ENCODE measurements around the gene RWDD4. TPM values are rescaled to one million over a fixed set of nuclear protein-coding genes. Genes with fewer than 3 reads are reported as not detected.
"Not testable (repeated sequence)": the region's sequence is repeated elsewhere in the genome, so short reads cannot be mapped to it uniquely, and the experiment has no call there.

RWDD4 gene
- total RNA-seq, 1 experiment from 2014 or later = 33.8 TPM

DNA sequence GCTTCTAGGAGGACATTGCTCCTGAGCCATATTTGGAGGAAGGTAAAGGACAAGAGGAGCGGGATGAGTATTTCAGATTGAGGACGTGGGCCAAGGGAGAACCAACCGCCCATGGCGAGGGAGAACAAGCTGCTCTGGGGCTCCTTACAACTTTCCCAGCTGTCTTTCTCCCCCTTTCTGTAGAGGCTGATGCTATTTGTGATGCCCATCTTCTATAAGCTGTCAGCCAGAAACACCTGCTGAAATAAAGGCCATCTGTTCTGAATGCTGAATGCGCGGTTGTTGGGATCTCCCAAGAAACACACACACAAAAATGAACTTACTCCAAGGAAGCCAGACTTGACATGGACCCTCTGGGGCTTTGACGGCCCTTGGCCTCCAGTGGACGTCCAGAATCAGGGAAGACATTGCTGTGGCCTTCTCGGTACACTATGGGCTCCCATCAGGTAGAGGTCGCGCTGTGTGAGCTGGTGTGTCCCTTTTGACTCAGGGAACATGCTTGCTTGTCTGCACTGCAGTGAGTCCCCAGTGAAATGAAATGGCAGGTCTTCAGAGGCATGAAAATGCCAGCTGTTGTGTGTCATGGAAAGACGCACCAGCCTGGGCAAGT is 30.9 kb downstream of the RWDD4 start:
- CTCF ChIA-PET = no interaction called here
- no peak for DNase-seq (ENCODE audit: low spot score)
- POLR2A ChIA-PET (ENCODE audit: low non-redundant PET) = no interaction called here
- no peaks in the 10 kb centered on the region for H3K9me3 ChIP-seq (ENCODE audit: low read depth, low read length, poor library complexity, severe bottlenecking)
- no peak overlapping the region for H3K27ac ChIP-seq (ENCODE audit: low read depth, low read length, poor library complexity, severe bottlenecking)
- no peaks in the 10 kb centered on the region for H3K36me3 ChIP-seq (ENCODE audit: insufficient read depth, low read length, poor library complexity, severe bottlenecking)
- H3K4me1 ChIP-seq (ENCODE audit: insufficient read depth, low read length, poor library complexity, severe bottlenecking) = no peaks in the 10 kb centered on the region
- intact Hi-C loops (cut with micrococcal nuclease; ENCODE audit: unreplicated experiment) = no loop called here
- TF ChIP-seq CTCF (conservative IDR thresholded peaks at IDR 0.05; ENCODE audit: low read depth, low read length) (no peak), EZH2 (IDR thresholded peaks at IDR 0.05; ENCODE audit: borderline replicate concordance, low read depth, low read length, poor library complexity, severe bottlenecking) (no peak)
- H3K4me3 ChIP-seq (ENCODE audit: low read depth, low read length, poor library complexity, severe bottlenecking) = no peak overlapping the region
- no peaks in the 10 kb centered on the region for H3K27me3 ChIP-seq (replicated peaks; ENCODE audit: insufficient read depth, low read depth, low read length, poor library complexity)
- BruUV-seq (replicated peaks) = no TSS peak

- H3K4me1 ChIP-seq (ENCODE audit: insufficient read depth, low read length, poor library complexity, severe bottlenecking); intact Hi-C loops (cut with micrococcal nuclease; ENCODE audit: unreplicated experiment); CTCF ChIA-PET; POLR2A ChIA-PET (ENCODE audit: low non-redundant PET); BruUV-seq (replicated peaks); H3K36me3 ChIP-seq (ENCODE audit: insufficient read depth, low read length, poor library complexity, severe bottlenecking); H3K9me3 ChIP-seq (ENCODE audit: low read depth, low read length, poor library complexity, severe bottlenecking); H3K27ac ChIP-seq (ENCODE audit: low read depth, low read length, poor library complexity, severe bottlenecking); H3K4me3 ChIP-seq (ENCODE audit: low read depth, low read length, poor library complexity, severe bottlenecking); H3K27me3 ChIP-seq (replicated peaks; ENCODE audit: insufficient read depth, low read depth, low read length, poor library complexity); DNase-seq (ENCODE audit: low spot score): not testable (repeated sequence)
Measured at GRCh38 chr4:183627286-183627685, 31.7 kb downstream of the RWDD4 start.

DNA sequence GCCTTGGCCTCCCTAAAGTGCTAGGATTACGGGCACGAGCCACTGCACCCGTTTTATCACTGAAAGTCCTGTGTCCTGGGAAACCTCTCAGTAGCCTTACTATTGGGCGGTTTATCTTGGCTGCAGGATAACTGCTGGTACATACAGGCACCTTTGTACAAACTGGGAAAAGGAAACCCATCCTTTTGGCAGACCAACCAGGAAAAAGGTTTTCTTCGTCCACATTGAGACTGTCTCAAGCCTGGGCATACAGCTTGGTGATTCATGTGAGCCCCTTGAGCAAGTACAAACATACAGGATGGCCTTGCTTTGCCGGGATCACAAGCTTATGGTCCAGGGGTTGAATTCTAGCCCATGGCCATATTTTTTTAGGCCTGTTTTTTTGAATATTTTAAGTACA is 32.8 kb downstream of the RWDD4 start:
- intact Hi-C loops (cut with micrococcal nuclease; ENCODE audit: unreplicated experiment) = no loop called here
- H3K27ac ChIP-seq (ENCODE audit: low read depth, low read length, poor library complexity, severe bottlenecking) = no peak overlapping the region
- H3K4me3 ChIP-seq (ENCODE audit: low read depth, low read length, poor library complexity, severe bottlenecking) = no peak overlapping the region
- H3K4me1 ChIP-seq (ENCODE audit: insufficient read depth, low read length, poor library complexity, severe bottlenecking) = no peaks in the 10 kb centered on the region
- no TSS peak for BruUV-seq (replicated peaks)
- H3K36me3 ChIP-seq (ENCODE audit: insufficient read depth, low read length, poor library complexity, severe bottlenecking) = no peaks in the 10 kb centered on the region
- no peaks in the 10 kb centered on the region for H3K9me3 ChIP-seq (ENCODE audit: low read depth, low read length, poor library complexity, severe bottlenecking)
- CTCF ChIA-PET = no interaction called here
- DNase-seq (ENCODE audit: low spot score) = no peak
- POLR2A ChIA-PET (ENCODE audit: low non-redundant PET) = no interaction called here
- H3K27me3 ChIP-seq (replicated peaks; ENCODE audit: insufficient read depth, low read depth, low read length, poor library complexity) = no peaks in the 10 kb centered on the region
- TF ChIP-seq CTCF (conservative IDR thresholded peaks at IDR 0.05; ENCODE audit: low read depth, low read length) = no peak
- TF ChIP-seq EZH2 (IDR thresholded peaks at IDR 0.05; ENCODE audit: borderline replicate concordance, low read depth, low read length, poor library complexity, severe bottlenecking) = no peak

GRCh38 chr4:183624548-183624947 is 34.4 kb downstream of the RWDD4 start:
- Histone ChIP-seq H3K36me3 (ENCODE audit: insufficient read depth, low read length, poor library complexity, severe bottlenecking) (no peaks in the 10 kb centered on the region), H3K9me3 (ENCODE audit: low read depth, low read length, poor library complexity, severe bottlenecking) (no peaks in the 10 kb centered on the region), H3K4me3 (ENCODE audit: low read depth, low read length, poor library complexity, severe bottlenecking) (no peak overlapping the region), H3K27ac (ENCODE audit: low read depth, low read length, poor library complexity, severe bottlenecking) (no peak overlapping the region), H3K27me3 (replicated peaks; ENCODE audit: insufficient read depth, low read depth, low read length, poor library complexity) (no peaks in the 10 kb centered on the region), H3K4me1 (ENCODE audit: insufficient read depth, low read length, poor library complexity, severe bottlenecking) (no peaks in the 10 kb centered on the region)
- intact Hi-C loops (cut with micrococcal nuclease; ENCODE audit: unreplicated experiment) = no loop called here
- ChIA-PET POLR2A (ENCODE audit: low non-redundant PET) (no interaction called here), CTCF (no interaction called here)
- no peak for DNase-seq (ENCODE audit: low spot score)
- TF ChIP-seq CTCF (conservative IDR thresholded peaks at IDR 0.05; ENCODE audit: low read depth, low read length) (no peak), EZH2 (IDR thresholded peaks at IDR 0.05; ENCODE audit: borderline replicate concordance, low read depth, low read length, poor library complexity, severe bottlenecking) (no peak)
- no TSS peak for BruUV-seq (replicated peaks)

Data from A673 (cell line).